ENCODE data around the gene C5orf47. TPM values are rescaled to one million over a fixed set of nuclear protein-coding genes. Genes with fewer than 3 reads are reported as not detected.

C5orf47 gene
- total RNA-seq, 1 experiment from 2014 or later = not detected

GRCh38 chr5:174047472-174048099 is 58.6 kb downstream of the C5orf47 start (continued):
- TF ChIP-seq ZFX (IDR thresholded peaks at IDR 0.05) (no peak), JUND (IDR thresholded peaks at IDR 0.05) (no peak), EGR1 (IDR thresholded peaks at IDR 0.05; ENCODE audit: low read depth) (no peak), ELF1 (IDR thresholded peaks at IDR 0.05; ENCODE audit: borderline replicate concordance, low read depth) (no peak), YY1 (IDR thresholded peaks at IDR 0.05; ENCODE audit: extremely low read depth, insufficient replicate concordance, low read depth, low read length) (no peak), EZH2 (IDR thresholded peaks at IDR 0.05) (no peak)

DNA sequence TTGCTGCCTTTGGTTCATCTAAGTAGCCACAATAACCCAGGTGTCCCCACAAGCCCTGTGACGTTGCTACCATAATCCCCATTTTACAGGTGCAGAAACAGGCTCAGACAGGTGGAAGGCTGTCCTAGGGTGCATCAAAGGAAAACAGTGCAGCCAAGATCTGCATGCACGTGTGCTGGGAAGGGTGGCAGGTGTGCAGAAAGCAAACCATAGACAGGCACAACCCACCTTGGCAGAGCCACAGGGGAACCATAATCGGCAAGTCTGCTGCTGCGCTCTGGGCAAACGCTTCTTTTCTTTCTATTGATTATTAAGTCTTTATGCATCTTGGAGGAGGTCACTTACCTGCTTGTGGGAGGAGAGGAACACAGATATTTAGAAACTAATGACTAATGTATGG is 63.7 kb downstream of the C5orf47 start:
- Histone ChIP-seq H3K79me2 (ENCODE audit: insufficient read depth, low read length) (no peaks in the 10 kb centered on the region), H2AFZ (ENCODE audit: low read depth, low read length, poor library complexity, severe bottlenecking) (no peak overlapping the region), H3K9me2 (ENCODE audit: insufficient read depth) (no peaks in the 10 kb centered on the region), H3K27me3 (ENCODE audit: insufficient read depth, low read length) (peaks cover 8% of the 10 kb centered on the region; the same call in 1 of the 2 replicates), H3K9ac (ENCODE audit: low read length) (no peak overlapping the region), H3K27ac (ENCODE audit: low read depth, low read length) (no peak overlapping the region), H3K36me3 (ENCODE audit: control insufficient read depth in 1 of 2, insufficient read depth in 2 of 2, low read length in 2 of 2) (no peaks in the 10 kb centered on the region), H4K20me1 (ENCODE audit: insufficient read depth) (no peaks in the 10 kb centered on the region), H3K9me3 (ENCODE audit: control insufficient read depth in 1 of 2, insufficient read depth in 1 of 2, low read depth in 1 of 2, low read length in 2 of 2) (no peaks in the 10 kb centered on the region), H3K4me2 (ENCODE audit: low read length) (no peak overlapping the region), H3K4me1 (ENCODE audit: control insufficient read depth in 1 of 2, insufficient read depth in 2 of 2, low read length in 2 of 2) (no peaks in the 10 kb centered on the region; a peak in 1 of 4 replicates), H3K4me3 (replicated peaks in 1 of 2; ENCODE audit: low read depth in 1 of 2, low read length in 2 of 2) (no peak overlapping the region)
- no peak for DNase-seq (ENCODE audit: low read depth, low spot score)
- ChIA-PET RAD21 (ENCODE audit: low non-redundant PET in 1 of 2, low total read pairs in 2 of 2, uncharacterized antibody in 2 of 2, unreplicated experiment in 2 of 2) (no interaction called here), CTCF (interaction anchor here (2.6 kb wide), 1 partner anchor 7 kb away, joined by 9 read pairs; the partner anchor contains the start of gene NSG2), POLR2A (no interaction called here)
- TF ChIP-seq TCF7L2 (IDR thresholded peaks at IDR 0.05; ENCODE audit: borderline replicate concordance, extremely low read depth, insufficient read depth, insufficient read length) = no peak
- no peak for TF ChIP-seq REST (IDR thresholded peaks at IDR 0.05; ENCODE audit: low read depth)
- no peak for TF ChIP-seq CEBPB (IDR thresholded peaks at IDR 0.05; ENCODE audit: low read depth)
- TF ChIP-seq ELF1 (IDR thresholded peaks at IDR 0.05; ENCODE audit: borderline replicate concordance, low read depth) = no peak
- TF ChIP-seq MAX (IDR thresholded peaks at IDR 0.05) = no peak
- no peak for TF ChIP-seq EZH2 (IDR thresholded peaks at IDR 0.05)
- no peak for TF ChIP-seq SP1 (IDR thresholded peaks at IDR 0.05; ENCODE audit: low read depth)
- TF ChIP-seq JUND (IDR thresholded peaks at IDR 0.05) = no peak
- no peak for TF ChIP-seq YY1 (IDR thresholded peaks at IDR 0.05; ENCODE audit: extremely low read depth, insufficient replicate concordance, low read depth, low read length)
- TF ChIP-seq EGR1 (IDR thresholded peaks at IDR 0.05; ENCODE audit: low read depth) = no peak
- TF ChIP-seq CBX3 (IDR thresholded peaks at IDR 0.05; ENCODE audit: low read depth) = no peak
- TF ChIP-seq, protein P1, sequence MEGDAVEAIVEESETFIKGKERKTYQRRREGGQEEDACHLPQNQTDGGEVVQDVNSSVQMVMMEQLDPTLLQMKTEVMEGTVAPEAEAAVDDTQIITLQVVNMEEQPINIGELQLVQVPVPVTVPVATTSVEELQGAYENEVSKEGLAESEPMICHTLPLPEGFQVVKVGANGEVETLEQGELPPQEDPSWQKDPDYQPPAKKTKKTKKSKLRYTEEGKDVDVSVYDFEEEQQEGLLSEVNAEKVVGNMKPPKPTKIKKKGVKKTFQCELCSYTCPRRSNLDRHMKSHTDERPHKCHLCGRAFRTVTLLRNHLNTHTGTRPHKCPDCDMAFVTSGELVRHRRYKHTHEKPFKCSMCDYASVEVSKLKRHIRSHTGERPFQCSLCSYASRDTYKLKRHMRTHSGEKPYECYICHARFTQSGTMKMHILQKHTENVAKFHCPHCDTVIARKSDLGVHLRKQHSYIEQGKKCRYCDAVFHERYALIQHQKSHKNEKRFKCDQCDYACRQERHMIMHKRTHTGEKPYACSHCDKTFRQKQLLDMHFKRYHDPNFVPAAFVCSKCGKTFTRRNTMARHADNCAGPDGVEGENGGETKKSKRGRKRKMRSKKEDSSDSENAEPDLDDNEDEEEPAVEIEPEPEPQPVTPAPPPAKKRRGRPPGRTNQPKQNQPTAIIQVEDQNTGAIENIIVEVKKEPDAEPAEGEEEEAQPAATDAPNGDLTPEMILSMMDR (IDR thresholded peaks at IDR 0.05 in 2 of 3, conservative IDR thresholded peaks at IDR 0.05 in 1 of 3; ENCODE audit: borderline replicate concordance in 1 of 3, insufficient read depth in 1 of 3, low read depth in 2 of 3, low read length in 2 of 3) = no peak
- TF ChIP-seq ZFX (IDR thresholded peaks at IDR 0.05) = no peak
- no peak for TF ChIP-seq ATF3 (IDR thresholded peaks at IDR 0.05)
- TF ChIP-seq SRF (IDR thresholded peaks at IDR 0.05; ENCODE audit: low read depth) = no peak
- intact Hi-C loops (cut with micrococcal nuclease) = no loop called here
- no peak for ATAC-seq
- BruUV-seq (replicated peaks) = no TSS peak

Data from HCT116 (cell line).